RWPE1 (cell line): ENCODE results near the gene LIFR.

Experiments
- CTCF ChIA-PET: fragments of 350-600 bp; sonication (Branson Sonifier 250); formaldehyde crosslinking; extraction: SDS; loops from one replicate; lab custom pipeline; 2021; lab: Yijun Ruan, JAX
- POLR2A ChIA-PET: fragments of 400-600 bp; formaldehyde crosslinking; extraction: SDS; loops from one replicate; lab custom pipeline; 2020; ENCODE audit warnings: antibody characterized with exemption; ENCODE audit not compliant: low non-redundant PET; lab: Yijun Ruan, JAX
- DNase-seq: peaks from one replicate; pipeline ENCODE4 v3.0.0; 2012; ENCODE audit warnings: low spot score
- H3K27ac ChIP-seq: fragments of 450-650 bp; 2 replicates; pipeline ENCODE4 v1.5.1; 2017
- CTCF ChIP-seq: fragments of 450-650 bp; conservative IDR thresholded peaks from 2 replicates; pipeline ENCODE4 v1.5.1; 2017; ENCODE audit warnings: low read depth, mild to moderate bottlenecking

The LIFR gene

GRCh38 chr5:38497946-38498345, 58.5 kb downstream of the LIFR start:
- DNase-seq, result no peak
- ChIA-PET CTCF (no interaction called here), POLR2A (no interaction called here)
- no peak overlapping the region for H3K27ac ChIP-seq
- no peak for TF ChIP-seq CTCF

- no peak overlapping the region for H3K27ac ChIP-seq
- ChIA-PET CTCF (no interaction called here), POLR2A (no interaction called here)
- TF ChIP-seq CTCF, result no peak
- no peak for DNase-seq
These were observed 61.7 kb downstream of the LIFR start for GRCh38 chr5:38494763-38495162.

GRCh38 chr5:38494175-38494574, 62.3 kb downstream of the LIFR start:
- ChIA-PET CTCF (no interaction called here), POLR2A (no interaction called here)
- TF ChIP-seq CTCF, result no peak
- H3K27ac ChIP-seq, result no peak overlapping the region
- no peak for DNase-seq

DNA sequence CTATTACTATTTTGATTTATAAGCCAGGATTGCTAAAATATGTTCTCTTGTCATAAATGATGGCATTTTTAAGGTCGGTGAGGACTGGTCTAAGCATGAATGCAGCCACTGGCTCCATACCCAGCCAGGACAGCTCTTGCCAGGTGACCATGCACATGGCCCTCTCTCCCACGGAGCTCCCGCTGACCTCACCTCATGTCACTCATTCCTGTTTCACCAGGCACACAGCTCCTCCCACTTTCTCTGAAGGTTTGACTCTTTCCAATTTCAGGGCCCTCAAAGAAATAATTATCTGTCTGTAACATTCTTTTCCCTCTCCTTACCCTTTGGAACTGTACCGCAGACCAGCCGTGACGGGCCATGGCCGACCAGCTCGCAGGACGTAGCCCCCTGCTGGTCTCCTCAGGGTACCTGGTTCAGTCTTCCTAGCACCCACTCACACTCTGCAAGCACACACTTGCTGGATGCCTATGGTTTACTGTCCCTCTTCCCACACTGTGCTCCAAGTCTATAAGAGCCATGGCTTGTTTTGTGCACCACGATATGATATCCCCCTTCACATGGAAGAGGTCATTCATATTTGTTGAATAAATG, 72.5 kb downstream of the LIFR start:
- ChIA-PET CTCF (interaction anchor here (0.7 to 1.2 kb wide), 2 partner anchors 43 to 300 kb away, joined by 3 to 6 read pairs; no protein-coding TSS in a partner anchor), POLR2A (no interaction called here)
- no peak overlapping the region for H3K27ac ChIP-seq
- TF ChIP-seq CTCF, result no peak
- no peak for DNase-seq

DNA sequence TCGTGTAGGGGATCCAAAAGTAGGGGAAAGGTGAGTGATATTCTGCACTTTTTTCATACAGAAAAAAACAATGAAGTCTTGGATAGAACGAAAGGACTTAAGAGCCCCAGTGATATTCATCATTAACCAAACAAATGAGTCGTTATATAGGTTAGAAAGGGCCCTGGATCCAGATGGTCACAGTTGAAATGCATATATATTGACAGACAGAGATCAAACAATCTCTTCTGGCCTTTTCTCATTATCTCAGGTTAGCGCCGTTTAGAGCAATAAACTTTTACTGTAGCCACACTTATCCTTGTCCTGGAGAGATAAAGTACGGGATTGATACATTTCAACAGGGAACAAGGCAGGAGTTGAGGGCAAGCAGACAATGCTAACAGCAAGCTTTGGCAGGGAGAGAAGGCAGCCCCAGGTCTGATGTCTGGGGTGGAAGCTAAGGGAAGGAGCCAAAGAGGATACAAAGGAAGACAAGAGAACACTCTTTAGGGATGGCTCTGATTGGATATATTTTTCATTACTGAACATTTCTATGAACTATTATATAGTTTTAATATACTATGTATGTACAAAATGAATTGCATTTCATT, 77.0 kb downstream of the LIFR start:
- H3K27ac ChIP-seq, result no peak overlapping the region
- POLR2A ChIA-PET, result no interaction called here
- DNase-seq, result no peak
- CTCF ChIA-PET, result interaction anchor here (0.7 kb wide), 1 partner anchor 9 kb away, joined by 3 read pairs; no protein-coding TSS in a partner anchor
- no peak for TF ChIP-seq CTCF

GRCh38 chr5:38478878-38479277, 77.6 kb downstream of the LIFR start:
- POLR2A ChIA-PET, result no interaction called here
- DNase-seq, result no peak
- no peak for TF ChIP-seq CTCF
- no peak overlapping the region for H3K27ac ChIP-seq
- CTCF ChIA-PET, result interaction anchor here (0.7 kb wide), 1 partner anchor 10 kb away, joined by 3 read pairs; no protein-coding TSS in a partner anchor
